22Rv1 (cell line): ENCODE results near the gene TKFC.

Experiments
- CTCF ChIP-seq: fragments of 450-650 bp; IDR thresholded peaks from 2 replicates; pipeline ENCODE4 v1.5.1; 2017; ENCODE audit warnings: mild to moderate bottlenecking
- ZFX ChIP-seq: fragments of 450-650 bp; IDR thresholded peaks from 2 replicates; pipeline ENCODE4 v1.6.1; 2017; ENCODE audit warnings: antibody characterized with exemption, borderline replicate concordance

DNA sequence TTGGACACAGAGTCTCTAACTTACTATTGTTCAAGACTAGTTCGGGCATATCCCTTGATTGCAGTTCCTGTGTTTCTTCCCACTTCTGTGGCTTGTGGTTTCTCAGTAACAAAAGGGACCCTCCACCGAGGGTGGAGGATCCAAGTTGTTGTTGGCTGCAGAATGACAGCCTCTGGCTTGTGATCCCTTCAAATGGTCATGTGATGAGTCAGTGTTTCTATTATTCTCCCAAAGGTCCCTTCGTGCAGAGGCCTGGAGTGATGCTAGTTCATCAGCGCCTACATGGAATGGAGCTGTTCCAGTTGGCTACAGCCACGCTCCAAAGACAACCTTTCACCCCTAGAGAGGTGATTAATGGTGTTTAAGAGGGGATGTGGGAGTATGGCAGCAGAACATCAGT, 35.3 kb upstream of the TKFC start:
- TF ChIP-seq CTCF (no peak), ZFX (no peak)
